NAMALWA (cell line): ENCODE data around the gene TET3.
"Not testable (repeated sequence)": the region's sequence is repeated elsewhere in the genome, so short reads cannot be mapped to it uniquely, and the experiment has no call there.

Experiments used
- DNase-seq: peaks from one replicate; pipeline ENCODE4 v3.0.0-alpha.2; 2015; ENCODE audit warnings: low spot score

TET3 gene

DNA sequence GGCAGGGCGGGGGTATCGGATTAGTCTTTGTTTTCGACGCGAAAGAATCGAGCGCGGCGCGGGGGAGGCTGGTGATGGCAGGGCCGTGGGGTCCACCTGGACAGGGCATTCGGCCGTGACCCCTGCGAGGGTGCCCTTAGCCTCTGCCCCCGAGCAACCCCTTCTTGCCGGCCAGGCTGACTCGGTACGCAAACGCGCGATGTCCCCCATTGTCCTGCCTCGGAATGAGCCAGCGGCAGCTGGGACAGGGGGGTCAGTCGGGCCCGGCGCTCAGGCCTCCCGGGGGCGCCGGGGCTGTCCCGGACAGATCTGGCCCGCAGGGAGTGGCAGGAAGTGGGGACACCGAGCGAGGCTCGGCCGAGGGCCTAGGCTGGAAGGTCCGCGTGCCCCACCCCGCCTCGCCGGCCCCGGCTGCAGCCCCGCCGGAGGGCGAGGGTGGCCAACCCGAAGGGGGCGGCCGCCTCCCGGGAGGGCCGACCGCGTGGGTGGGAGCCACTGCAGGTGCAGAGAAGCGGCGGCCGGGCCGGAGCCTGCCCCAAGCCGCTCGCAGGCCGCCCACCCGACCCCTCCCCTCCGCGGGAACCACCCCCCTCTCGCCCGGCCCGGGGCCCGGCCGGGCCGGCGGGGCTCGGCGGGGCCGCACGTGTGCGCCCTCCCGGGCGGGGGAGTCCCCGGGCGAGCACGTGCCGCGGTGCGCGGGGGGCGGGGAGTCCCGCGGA lies at the start of gene TET3:
TSS of gene TET3 (plus strand) at position 708 of the 719 bp plus-strand sequence. CDS start 1,494 bp downstream, outside the sequence.
- DNase-seq = peak; percentile 69

DNA sequence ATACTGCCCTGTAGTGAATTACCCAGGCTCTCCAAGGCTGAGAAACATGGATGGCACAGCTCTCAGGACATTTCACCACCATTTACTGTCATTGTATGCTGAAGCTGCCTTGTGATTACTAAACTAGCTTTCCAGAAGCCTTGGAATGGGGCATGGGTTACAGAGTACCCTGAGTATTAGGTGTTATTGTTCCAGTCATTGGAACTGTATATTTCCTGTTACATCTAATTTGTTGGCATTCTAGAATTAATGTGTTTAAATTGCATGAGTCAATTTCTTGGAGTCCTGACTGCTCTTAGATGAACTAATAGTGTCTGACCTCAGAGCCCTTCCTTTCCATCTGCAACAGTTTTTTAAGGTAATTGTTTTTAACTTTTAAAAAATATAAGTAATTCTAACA lies 49.1 kb upstream of the TET3 start:
- no peak for DNase-seq

- no peak for DNase-seq
These were observed 47.4 kb upstream of the TET3 start for GRCh38 chr2:73937103-73937885.

DNA sequence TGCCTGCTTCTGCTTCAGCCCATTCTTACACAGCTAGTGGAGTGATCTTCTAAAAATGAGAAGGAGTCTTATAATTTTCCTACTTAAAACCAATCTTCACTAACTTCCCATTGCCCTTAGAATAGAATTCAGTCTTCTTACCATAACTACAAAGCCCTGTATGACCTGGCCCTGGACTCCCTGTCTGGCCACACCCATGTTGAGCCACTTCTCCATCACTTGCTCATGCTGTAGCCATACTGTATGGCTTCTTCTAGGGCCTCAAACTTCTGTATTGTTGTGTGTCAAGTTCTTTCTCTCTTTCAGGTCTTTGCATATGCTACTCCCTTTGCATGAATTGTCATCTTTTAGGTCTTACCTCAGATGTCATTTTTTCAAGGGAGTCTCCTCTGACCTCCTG lies 46.8 kb upstream of the TET3 start:
- no peak for DNase-seq

DNA sequence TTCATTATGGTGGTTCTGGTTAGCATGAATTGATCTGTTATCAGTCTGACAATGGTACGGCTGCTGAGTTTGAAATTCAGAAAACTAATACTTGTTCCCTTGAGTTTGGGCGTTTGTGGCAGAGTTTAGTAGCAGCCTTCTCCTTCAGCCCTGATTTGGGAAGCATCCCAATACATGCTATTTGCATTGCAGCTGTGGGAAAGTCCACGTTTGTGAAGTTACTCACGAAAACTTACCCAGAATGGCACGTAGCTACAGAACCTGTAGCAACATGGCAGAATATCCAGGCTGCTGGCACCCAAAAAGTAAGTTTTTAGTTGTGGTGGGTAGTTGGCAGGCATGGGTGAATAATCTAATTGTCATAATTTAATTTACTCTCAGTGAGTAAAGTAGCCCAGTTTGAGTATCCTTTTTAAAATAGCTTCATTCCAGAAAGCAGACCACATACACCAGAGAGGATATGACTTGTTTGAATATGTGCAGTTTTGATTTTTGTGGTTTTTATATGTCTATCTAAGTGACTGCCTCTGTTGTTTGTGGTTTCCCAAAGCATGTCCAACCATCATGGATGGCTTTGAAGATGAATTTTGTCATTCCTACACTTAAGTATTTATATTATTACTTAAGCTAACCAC lies 45.9 kb upstream of the TET3 start:
- DNase-seq = no peak

DNA sequence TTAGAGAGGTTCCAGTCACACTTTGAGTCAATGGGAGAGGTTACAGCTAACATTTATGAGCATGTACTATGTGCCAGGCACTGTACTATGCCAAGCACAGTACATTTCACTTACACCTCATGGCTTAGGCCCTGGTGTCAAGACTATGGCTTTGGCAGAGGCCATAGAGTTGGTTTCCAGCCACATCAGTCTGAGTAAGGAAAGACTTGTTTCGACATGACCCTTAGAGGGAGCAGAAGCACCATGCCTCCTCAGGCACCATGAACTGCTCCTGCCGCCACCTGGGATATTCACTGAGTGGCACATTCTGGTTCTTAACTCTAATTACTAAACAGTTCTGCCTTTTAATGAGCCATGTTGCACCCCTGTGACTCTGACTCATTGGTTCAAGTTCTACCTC lies 45.3 kb upstream of the TET3 start:
- no peak for DNase-seq

DNA sequence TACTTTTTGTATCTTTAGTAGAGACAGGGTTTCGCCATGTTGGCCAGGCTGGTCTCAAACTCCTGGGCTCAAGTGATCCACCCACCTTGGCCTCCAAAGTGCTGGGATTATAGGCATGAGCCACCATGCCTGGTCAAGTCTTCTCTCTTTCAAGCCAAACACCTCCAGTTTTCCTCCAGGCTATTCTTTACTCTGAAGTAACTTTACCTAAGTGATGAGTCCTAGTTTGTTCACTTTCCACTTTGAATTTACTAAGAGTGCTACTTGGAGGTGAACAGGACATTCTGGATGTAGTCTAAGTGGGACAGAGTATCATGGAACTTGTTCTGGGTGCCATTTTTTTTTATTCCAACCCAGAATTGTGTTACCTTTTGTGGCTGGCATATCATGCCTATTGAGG lies 44.6 kb upstream of the TET3 start:
- DNase-seq = not testable (repeated sequence)

- DNase-seq = no peak
These were observed 42.0 kb upstream of the TET3 start for GRCh38 chr2:73942664-73943063.

GRCh38 chr2:73944714-73945113 lies 40.0 kb upstream of the TET3 start:
- DNase-seq = no peak

GRCh38 chr2:73946215-73946614 lies 38.5 kb upstream of the TET3 start:
- no peak for DNase-seq

DNA sequence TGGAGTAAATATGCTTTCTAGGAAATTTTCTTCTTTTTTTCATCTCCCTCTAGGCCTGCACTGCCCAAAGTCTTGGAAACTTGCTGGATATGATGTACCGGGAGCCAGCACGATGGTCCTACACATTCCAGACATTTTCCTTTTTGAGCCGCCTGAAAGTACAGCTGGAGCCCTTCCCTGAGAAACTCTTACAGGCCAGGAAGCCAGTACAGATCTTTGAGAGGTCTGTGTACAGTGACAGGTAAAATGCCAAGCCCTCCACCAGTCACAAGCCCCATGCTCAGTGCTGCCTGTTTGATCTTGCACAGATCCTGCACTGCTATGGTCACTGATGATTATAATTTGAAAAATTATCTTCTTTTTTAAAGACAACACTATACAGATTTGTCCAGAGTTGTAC lies 38.0 kb upstream of the TET3 start:
- no peak for DNase-seq

DNA sequence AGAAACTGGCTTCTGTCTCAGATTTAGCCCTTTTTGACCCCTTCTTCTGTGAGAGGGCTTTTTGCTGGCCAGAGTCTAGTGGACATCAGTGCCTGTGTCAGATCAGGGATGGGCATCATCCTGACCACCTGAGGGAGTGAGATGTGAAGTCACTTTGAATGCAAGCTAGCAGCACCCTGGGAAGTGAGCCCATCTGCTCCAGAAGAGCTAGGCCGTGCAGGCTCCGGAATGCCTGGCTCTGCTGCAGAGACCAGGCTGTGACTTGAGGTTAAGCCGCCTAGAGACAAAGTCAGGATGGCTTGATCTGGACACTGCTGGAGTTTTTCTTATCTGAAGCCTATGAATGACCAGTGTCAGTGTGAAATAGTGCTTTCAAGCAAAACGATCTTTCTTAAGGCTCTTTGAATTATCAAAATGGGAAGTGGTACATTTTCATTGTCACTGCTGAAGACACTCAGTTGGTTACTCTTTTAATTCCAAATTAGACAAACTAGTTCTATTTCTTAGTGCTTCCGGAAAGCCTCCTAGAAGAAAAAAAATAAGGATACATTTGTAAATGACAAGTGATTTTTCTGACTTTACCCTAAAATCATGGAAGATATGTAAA lies 37.2 kb upstream of the TET3 start:
- no peak for DNase-seq

DNA sequence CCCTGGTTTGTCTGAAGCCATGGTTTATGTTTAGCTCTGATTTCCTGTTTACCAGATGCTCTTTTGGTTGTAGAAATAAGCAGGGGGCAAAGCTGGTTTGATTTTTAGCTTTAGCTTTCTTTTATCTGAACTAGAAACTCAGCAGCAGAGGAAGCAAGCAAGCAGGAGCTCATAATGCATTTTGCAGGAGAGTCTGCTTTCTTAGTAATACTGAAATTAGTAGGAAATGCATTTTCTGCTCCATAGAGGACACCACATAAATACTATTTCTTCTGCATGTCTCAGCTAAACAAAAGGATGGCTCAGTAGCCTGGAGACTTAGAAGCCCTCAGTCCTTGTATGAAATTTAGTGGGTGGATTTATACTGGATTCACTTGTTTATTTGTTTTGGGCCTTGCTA lies 34.9 kb upstream of the TET3 start:
- DNase-seq = no peak

DNA sequence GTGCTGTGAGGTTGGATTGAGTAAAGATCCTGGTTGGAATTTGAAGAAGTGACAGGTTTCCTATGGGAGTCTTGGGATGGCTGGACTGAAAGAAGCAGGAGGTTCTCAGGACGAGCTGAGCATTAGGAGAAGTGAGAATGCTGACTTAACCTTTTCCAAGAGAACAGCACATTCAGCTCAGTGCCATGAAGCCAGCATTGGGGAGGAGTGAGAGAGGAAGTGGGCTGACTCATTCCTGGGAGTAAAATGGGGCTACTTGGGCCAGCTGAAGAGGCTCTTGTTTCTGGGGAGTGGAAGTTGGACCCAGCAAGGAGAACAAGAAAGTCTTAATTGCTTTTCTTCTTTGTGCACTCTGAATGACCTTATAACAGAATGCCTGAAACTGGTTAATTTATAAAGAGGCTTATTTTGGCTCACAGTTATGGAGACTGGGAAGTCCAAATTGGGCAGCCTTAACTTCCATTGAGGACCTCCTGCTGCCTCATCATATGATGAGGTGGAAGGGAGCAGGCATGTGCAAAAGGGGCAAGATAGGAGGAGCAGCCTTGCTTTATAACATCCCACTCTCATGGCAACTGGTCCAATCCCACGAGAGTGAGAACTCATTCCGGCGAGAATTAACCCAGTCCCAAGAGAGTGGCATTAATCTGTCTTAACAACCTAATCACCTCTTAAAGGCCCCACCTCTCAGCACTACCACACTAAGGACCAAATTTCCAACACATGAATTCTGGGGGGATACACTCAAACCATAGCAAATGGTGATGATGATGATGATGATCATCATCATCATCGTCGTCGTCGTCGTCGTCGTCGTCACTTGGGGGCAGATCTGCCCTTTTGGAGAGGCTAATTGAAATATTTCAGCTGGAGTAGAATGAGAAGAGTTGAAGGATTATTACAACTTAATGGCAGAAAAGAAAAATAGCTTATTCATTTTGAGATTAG lies 31.9 kb upstream of the TET3 start:
- no peak for DNase-seq

GRCh38 chr2:73956218-73956865 lies 28.4 kb upstream of the TET3 start:
- no peak for DNase-seq

GRCh38 chr2:73961274-73961673 lies 23.4 kb upstream of the TET3 start:
- no peak for DNase-seq

DNA sequence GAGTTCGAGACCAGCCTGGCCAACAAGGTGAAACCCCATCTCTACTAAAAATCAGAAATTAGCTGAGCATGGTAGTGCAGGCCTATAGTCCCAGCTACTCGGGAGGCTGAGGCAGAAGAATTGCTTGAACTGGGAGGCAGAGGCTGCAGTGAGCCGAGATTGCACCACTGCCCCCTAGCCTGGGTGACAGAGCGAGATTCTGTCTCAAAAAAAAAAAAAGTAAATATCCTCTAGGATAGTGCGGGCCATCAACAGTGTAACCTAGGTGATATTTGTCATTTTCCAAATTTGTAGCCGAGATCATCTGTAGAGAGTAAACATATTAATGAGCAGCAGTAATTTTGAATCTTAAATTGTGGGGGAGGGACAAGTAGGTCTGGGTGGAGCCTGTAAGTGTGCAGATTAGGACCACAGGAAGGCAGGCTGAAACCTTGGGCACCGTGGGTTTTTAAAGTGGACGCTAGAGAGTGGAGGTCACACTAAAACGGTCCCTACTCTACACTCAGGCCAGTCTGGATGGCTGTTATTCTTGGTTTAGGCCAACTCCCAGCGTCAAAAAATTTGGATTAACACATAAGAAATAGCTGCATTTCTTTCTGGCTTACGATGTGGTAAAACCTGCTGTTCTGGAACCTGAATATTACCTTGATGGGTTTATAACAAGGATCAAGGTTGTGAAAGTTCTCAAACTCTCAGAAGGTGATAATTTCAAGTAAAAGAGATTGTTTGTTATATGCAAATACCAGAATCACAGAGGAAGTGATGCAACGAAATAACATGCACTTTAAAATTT lies 22.7 kb upstream of the TET3 start:
- no peak for DNase-seq

DNA sequence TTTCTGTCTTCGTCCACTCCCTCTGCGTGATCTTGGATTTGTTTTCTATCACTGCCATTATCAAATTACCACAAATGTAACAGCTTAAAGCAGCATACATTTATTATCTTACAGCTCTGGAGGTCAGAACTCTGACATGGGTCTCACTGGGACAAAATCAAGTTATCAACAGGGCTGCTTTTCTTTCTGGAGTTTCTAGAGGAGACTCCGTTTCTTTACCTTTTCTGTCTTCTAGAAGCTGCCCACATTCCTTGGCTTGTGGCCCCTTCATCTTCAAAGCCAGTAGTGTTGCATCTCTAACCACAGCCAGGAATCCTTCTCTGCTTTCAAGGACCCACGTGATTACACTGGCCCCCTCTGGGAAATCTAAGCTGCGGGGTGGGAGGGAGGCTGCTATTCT lies 21.9 kb upstream of the TET3 start:
- DNase-seq = no peak

GRCh38 chr2:73963385-73964120 lies 21.2 kb upstream of the TET3 start:
- no peak for DNase-seq

GRCh38 chr2:73964223-73964622 lies 20.5 kb upstream of the TET3 start:
- no peak for DNase-seq
